ENCODE results near the gene SLC11A1. TPM values are rescaled to one million over a fixed set of nuclear protein-coding genes. Genes with fewer than 3 reads are reported as not detected.

The SLC11A1 gene
- total RNA-seq, 1 experiment from 2014 or later = 0.09 TPM

DNA sequence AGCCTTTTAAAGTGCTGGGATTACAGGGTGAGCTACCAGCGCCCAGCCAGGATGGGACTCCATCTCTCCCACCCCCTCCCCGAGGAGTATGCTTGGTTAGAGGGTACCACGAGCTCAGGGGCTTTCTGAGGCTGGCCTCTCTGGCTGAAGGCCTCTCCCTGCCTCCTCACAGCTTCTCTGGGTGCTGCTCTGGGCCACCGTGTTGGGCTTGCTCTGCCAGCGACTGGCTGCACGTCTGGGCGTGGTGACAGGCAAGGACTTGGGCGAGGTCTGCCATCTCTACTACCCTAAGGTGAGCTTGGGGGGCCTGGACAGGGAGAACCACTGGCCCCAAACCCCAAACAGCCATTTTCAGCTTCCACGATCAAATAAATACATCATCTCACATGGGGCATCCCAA, 2.9 kb downstream of the SLC11A1 start:
- POLR2A ChIA-PET = no interaction called here
- intact Hi-C loops (cut with micrococcal nuclease) = no loop called here

DNA sequence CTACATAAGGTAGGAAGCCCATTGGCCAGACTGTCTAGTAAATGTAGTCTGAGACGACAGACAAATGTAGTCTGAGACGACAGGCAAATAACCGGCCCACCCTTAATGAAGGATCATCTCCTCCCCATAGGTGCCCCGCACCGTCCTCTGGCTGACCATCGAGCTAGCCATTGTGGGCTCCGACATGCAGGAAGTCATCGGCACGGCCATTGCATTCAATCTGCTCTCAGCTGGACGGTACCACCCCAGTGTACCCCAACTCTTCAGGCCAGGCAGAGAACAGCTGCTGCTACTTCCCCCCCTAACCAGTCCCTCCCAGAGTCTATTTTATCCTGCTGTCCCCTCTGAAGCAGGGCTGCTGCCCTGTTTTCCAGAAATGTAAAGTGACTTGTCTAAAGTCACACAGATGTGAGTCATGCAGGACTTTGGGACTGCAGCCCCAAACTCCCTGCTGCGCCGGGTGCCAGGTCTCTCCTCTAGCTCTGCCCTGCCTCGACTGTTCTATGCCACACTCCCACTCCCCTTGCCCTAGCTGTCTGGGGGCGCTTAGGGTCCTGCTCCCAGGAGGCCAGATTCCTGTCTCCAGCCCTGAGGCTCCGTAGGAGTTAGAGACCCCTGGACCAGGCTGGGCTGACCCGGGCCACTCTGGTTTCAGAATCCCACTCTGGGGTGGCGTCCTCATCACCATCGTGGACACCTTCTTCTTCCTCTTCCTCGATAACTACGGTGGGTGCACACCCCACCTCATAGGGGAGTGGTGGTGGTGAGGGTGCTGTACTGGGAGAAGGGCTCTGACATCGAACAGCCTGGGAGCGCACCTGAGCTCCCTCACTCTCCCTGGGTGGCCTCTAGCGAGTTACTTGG, 4.7 kb downstream of the SLC11A1 start:
- ChIA-PET POLR2A (interaction anchor here (0.6 to 1.1 kb wide), 2 partner anchors 116 to 183 kb away, joined by 3 to 5 read pairs; partner anchors contain the start of gene PNKD), CTCF (interaction anchor here (1.6 to 2.5 kb wide), 2 partner anchors 30 to 85 kb away, joined by 5 to 8 read pairs; partner anchors contain the start of gene CATIP)
- no peaks in the 10 kb centered on the region for H3K36me3 Mint-ChIP-seq (ENCODE audit: insufficient read depth, unreplicated experiment)
- H3K27ac Mint-ChIP-seq (ENCODE audit: low read depth, unreplicated experiment) = no peak overlapping the region
- TF ChIP-seq, protein P1, sequence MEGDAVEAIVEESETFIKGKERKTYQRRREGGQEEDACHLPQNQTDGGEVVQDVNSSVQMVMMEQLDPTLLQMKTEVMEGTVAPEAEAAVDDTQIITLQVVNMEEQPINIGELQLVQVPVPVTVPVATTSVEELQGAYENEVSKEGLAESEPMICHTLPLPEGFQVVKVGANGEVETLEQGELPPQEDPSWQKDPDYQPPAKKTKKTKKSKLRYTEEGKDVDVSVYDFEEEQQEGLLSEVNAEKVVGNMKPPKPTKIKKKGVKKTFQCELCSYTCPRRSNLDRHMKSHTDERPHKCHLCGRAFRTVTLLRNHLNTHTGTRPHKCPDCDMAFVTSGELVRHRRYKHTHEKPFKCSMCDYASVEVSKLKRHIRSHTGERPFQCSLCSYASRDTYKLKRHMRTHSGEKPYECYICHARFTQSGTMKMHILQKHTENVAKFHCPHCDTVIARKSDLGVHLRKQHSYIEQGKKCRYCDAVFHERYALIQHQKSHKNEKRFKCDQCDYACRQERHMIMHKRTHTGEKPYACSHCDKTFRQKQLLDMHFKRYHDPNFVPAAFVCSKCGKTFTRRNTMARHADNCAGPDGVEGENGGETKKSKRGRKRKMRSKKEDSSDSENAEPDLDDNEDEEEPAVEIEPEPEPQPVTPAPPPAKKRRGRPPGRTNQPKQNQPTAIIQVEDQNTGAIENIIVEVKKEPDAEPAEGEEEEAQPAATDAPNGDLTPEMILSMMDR (IDR thresholded peaks at IDR 0.05; ENCODE audit: unreplicated experiment) = no peak
- peaks cover 5% of the 10 kb centered on the region for H3K4me1 Mint-ChIP-seq (ENCODE audit: insufficient read depth, unreplicated experiment)
- no TSS peak for BruUV-seq (replicated peaks)
- no peak for DNase-seq (ENCODE audit: unreplicated experiment)
- H3K4me3 Mint-ChIP-seq (ENCODE audit: unreplicated experiment) = no peak overlapping the region
- no peaks in the 10 kb centered on the region for H3K27me3 Mint-ChIP-seq (ENCODE audit: insufficient read depth, unreplicated experiment)
- intact Hi-C loops (cut with micrococcal nuclease) = no loop called here
- H3K9me3 Mint-ChIP-seq (ENCODE audit: unreplicated experiment) = no peaks in the 10 kb centered on the region

More for the DNA sequence above, 2.9 kb downstream of the SLC11A1 start:
- Mint-ChIP-seq H3K36me3 (ENCODE audit: insufficient read depth, unreplicated experiment) (no peaks in the 10 kb centered on the region), H3K4me3 (ENCODE audit: unreplicated experiment) (no peak overlapping the region), H3K27me3 (ENCODE audit: insufficient read depth, unreplicated experiment) (no peaks in the 10 kb centered on the region), H3K9me3 (ENCODE audit: unreplicated experiment) (no peaks in the 10 kb centered on the region), H3K27ac (ENCODE audit: low read depth, unreplicated experiment) (no peak overlapping the region), H3K4me1 (ENCODE audit: insufficient read depth, unreplicated experiment) (peaks cover 7% of the 10 kb centered on the region)
- CTCF ChIA-PET = interaction anchor here (0.6 to 2.6 kb wide), 7 partner anchors 10 to 199 kb away, joined by 3 to 10 read pairs (median 4); partner anchors contain the start of gene CATIP
- DNase-seq (ENCODE audit: unreplicated experiment) = no peak
- no TSS peak for BruUV-seq (replicated peaks)
- TF ChIP-seq, protein P1 (IDR thresholded peaks at IDR 0.05; ENCODE audit: unreplicated experiment) = no peak

DNA sequence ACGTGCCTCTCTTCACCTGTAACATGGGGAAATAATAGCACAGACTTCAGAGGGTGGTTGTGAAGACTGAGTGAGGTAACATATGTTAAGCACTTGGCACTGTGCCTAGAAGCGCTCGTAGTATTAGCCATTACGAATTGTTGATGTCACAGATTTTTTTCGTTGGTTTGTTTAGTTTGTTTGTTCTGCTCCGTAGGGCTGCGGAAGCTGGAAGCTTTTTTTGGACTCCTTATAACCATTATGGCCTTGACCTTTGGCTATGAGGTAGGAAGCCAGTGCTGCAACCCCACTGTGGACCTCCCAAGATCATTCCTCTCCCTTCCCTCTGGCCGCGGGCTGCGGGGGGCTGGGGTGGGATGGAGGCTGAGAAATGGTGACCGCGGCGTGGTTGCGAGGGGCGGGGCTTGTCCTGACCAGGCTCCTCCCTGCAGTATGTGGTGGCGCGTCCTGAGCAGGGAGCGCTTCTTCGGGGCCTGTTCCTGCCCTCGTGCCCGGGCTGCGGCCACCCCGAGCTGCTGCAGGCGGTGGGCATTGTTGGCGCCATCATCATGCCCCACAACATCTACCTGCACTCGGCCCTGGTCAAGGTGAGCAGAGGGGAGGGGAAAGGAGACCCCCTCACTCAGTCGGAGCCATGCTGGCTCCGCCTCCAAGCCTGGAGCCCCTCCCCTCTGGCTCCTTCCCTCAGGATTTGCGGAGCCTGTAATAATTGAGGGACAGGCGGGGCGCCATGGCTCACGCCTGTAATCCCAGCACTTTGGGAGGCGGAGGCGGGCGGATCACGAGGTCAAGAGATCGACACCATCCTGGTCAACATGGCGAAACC, 5.5 kb downstream of the SLC11A1 start:
- CTCF ChIA-PET = interaction anchor here (1.6 to 2.5 kb wide), 2 partner anchors 31 to 86 kb away, joined by 5 to 8 read pairs; partner anchors contain the start of gene CATIP
- Mint-ChIP-seq H3K4me3 (ENCODE audit: unreplicated experiment) (no peak overlapping the region), H3K36me3 (ENCODE audit: insufficient read depth, unreplicated experiment) (no peaks in the 10 kb centered on the region), H3K4me1 (ENCODE audit: insufficient read depth, unreplicated experiment) (peaks cover 5% of the 10 kb centered on the region), H3K27me3 (ENCODE audit: insufficient read depth, unreplicated experiment) (no peaks in the 10 kb centered on the region), H3K9me3 (ENCODE audit: unreplicated experiment) (no peaks in the 10 kb centered on the region), H3K27ac (ENCODE audit: low read depth, unreplicated experiment) (no peak overlapping the region)
- TF ChIP-seq, protein P1 (IDR thresholded peaks at IDR 0.05; ENCODE audit: unreplicated experiment) = no peak
- intact Hi-C loops (cut with micrococcal nuclease) = no loop called here
- POLR2A ChIA-PET = interaction anchor here (1.1 kb wide), 1 partner anchor 117 kb away, joined by 5 read pairs; the partner anchor contains the start of gene PNKD
- DNase-seq (ENCODE audit: unreplicated experiment) = peak; percentile 57
- no TSS peak for BruUV-seq (replicated peaks)
